Measurements from ENCODE around the gene BTBD9.

DNA sequence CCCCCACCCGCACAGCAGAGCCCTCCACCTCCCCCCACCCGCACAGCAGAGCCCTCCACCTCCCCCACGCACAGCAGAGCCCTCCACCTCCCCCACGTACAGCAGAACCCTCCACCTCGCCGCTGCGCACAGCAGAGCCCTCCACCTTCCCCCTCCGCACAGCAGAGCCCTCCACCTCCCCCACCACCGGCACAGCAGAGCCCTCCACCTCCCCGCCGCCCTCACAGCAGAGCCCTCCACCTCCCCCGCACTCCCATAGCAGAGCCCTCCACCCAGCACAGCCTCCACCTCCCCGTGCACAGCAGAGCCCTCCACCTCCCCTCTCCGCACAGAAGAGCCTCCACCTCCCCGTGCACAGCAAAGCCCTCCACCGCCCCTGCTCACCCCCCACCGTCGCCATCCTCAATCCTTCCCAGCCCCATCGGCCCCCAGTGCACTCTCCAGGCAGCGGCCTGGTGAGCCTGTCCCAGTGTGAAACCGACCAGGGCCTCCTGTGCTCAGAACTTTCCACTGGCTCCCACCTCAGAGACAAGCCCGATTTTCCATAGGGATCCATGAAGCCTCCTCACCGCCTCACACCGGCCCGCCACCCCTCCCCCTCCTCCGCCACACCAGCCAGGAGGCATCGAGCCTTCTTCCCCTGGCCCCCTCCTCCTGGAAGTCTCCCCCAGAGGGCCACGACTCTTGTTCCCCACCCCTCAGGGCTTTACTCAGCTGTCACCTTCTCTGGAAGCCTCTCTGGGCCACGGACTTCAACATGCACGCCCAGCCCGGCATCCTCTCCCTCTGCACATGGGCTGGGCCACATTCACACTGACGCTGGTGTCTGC is 473.1 kb downstream of the BTBD9 start:
- TF ChIP-seq, protein P1, sequence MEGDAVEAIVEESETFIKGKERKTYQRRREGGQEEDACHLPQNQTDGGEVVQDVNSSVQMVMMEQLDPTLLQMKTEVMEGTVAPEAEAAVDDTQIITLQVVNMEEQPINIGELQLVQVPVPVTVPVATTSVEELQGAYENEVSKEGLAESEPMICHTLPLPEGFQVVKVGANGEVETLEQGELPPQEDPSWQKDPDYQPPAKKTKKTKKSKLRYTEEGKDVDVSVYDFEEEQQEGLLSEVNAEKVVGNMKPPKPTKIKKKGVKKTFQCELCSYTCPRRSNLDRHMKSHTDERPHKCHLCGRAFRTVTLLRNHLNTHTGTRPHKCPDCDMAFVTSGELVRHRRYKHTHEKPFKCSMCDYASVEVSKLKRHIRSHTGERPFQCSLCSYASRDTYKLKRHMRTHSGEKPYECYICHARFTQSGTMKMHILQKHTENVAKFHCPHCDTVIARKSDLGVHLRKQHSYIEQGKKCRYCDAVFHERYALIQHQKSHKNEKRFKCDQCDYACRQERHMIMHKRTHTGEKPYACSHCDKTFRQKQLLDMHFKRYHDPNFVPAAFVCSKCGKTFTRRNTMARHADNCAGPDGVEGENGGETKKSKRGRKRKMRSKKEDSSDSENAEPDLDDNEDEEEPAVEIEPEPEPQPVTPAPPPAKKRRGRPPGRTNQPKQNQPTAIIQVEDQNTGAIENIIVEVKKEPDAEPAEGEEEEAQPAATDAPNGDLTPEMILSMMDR (IDR thresholded peaks at IDR 0.05) = no peak
- TF ChIP-seq POLR2A (IDR thresholded peaks at IDR 0.05) (no peak), EP300 (IDR thresholded peaks at IDR 0.05) (no peak), POLR2AphosphoS5 (IDR thresholded peaks at IDR 0.05) (no peak)
